Astrocyte of the spinal cord (primary cell): ENCODE data around the gene LRCH2.

Source experiments
- DNase-seq: peaks from one replicate; pipeline ENCODE4 v3.0.0; 2011; ENCODE audit warnings: low read depth, low spot score
- H3K4me3 ChIP-seq: 2 replicates; pipeline ENCODE4 v1.5.1; 2011; ENCODE audit warnings: low read depth, mild to moderate bottlenecking, low read length, moderate library complexity
- in situ Hi-C: cut with HindIII; loops from 2 replicates; pipeline ENCODE4 v1.10.0; 2017; ENCODE audit warnings: low sequenced_read_pairs
- TF ChIP-seq, protein P1 (sequence below): IDR thresholded peaks from 2 replicates; pipeline ENCODE4 v1.5.1; 2012; ENCODE audit warnings: low read depth, mild to moderate bottlenecking, low read length, inconsistent platforms

Gene LRCH2, protein sequence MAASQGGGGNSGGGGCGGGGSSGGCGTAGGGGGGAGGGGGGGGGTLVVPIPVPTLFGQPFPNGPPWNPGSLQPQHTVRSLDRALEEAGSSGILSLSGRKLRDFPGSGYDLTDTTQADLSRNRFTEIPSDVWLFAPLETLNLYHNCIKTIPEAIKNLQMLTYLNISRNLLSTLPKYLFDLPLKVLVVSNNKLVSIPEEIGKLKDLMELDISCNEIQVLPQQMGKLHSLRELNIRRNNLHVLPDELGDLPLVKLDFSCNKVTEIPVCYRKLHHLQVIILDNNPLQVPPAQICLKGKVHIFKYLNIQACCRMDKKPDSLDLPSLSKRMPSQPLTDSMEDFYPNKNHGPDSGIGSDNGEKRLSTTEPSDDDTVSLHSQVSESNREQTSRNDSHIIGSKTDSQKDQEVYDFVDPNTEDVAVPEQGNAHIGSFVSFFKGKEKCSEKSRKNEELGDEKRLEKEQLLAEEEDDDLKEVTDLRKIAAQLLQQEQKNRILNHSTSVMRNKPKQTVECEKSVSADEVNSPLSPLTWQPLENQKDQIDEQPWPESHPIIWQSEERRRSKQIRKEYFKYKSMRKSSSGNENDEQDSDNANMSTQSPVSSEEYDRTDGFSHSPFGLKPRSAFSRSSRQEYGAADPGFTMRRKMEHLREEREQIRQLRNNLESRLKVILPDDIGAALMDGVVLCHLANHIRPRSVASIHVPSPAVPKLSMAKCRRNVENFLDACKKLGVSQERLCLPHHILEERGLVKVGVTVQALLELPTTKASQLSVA

DNA sequence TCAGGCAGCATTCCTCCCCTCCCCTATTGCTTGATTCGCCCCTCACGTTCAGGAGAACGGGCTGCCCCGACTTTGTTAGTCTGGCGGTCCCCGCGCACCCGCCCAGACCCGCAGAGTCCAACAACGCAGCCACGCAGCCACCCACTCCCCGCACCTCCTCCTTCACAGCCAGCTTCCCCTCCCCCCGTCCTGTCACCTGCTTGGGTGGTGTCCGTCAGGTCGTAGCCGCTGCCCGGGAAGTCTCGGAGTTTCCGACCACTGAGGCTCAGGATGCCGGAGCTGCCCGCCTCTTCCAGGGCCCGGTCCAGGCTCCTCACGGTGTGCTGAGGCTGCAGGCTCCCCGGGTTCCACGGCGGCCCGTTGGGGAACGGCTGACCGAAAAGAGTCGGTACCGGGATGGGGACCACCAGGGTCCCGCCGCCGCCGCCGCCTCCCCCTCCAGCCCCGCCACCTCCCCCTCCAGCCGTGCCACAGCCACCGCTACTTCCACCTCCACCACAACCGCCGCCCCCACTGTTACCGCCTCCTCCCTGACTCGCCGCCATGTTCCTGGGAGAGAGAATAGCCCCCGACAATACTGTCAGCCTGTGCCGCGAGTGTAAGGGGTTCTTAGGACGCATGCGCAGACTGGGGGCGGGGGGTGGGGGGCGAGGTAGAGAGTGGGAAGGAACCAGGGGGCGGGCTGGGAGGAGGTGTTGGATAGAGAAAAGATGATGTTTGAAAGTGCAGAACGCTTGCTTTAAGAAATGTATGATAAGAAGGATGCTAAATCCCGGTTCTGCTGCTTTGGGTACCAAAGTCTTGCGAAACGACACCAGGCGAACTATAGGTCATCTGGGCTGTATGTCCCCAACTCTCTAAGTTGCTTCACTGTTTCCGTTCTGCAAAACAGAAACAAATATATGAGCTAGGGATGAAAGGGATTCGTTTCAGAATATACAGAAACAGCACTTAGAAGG, at the start of gene LRCH2:
Gene LRCH2, minus strand, starts transcription at position 600 of the 959 bp plus-strand sequence. Its CDS starts 55 bp downstream, at position 545.
- in situ Hi-C loops: no loop called here
- TF ChIP-seq, protein P1, sequence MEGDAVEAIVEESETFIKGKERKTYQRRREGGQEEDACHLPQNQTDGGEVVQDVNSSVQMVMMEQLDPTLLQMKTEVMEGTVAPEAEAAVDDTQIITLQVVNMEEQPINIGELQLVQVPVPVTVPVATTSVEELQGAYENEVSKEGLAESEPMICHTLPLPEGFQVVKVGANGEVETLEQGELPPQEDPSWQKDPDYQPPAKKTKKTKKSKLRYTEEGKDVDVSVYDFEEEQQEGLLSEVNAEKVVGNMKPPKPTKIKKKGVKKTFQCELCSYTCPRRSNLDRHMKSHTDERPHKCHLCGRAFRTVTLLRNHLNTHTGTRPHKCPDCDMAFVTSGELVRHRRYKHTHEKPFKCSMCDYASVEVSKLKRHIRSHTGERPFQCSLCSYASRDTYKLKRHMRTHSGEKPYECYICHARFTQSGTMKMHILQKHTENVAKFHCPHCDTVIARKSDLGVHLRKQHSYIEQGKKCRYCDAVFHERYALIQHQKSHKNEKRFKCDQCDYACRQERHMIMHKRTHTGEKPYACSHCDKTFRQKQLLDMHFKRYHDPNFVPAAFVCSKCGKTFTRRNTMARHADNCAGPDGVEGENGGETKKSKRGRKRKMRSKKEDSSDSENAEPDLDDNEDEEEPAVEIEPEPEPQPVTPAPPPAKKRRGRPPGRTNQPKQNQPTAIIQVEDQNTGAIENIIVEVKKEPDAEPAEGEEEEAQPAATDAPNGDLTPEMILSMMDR: no peak
- peak; percentile 46 for DNase-seq
- peak within 1 kb of the TSS; percentile 69 for H3K4me3 ChIP-seq

DNA sequence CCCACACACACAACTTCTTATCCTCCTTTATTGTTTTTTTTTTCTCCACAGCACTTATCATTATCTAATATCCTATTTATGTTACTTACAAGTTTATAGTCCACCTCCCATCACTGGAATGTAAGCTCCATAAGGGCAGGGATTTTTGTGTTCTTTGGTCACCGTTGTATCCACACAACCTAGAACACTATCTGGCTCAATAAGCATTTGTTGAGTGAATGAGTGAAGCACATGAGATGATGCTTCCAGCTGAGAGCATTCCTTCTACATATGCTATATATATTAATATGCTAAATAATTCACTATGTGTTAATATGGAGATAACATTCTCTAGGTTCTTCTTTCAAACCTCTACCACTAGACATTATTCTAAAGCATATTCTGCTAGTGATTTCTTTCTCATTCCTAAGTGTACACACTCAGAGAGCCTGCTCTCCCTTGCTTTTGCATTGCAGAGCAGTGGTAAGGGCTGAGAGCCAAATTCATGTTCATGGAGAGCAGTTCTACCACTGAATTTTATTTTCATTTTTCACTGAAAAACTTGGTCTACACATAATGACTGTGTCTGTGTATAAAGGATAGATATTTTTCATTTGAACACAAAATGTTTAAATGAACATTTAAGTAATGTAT, 35.3 kb upstream of the LRCH2 start:
- no peak overlapping the region for H3K4me3 ChIP-seq
- in situ Hi-C loops: no loop called here
- TF ChIP-seq, protein P1: no peak
- DNase-seq: no peak

DNA sequence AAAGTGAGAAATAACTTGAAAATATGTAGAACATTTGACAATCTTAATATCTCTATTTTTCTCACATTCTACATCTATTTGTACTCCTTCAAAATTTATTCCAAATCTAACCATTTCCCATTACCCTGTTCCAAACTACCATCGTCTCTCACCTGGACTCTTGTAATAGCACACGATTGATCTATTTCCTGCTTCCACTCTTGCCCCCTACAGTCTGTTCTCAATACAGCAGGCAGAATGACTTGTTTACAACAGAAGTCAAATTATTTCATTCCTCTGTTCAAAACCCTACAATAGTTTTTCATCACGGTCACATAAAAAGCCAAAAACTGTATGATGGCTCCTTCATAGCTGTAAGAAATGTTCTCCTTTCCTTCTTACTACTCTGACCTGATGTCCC, 34.5 kb upstream of the LRCH2 start:
- TF ChIP-seq, protein P1: peak; percentile 38
- H3K4me3 ChIP-seq: no peak overlapping the region
- no peak for DNase-seq
- in situ Hi-C loops: no loop called here

DNA sequence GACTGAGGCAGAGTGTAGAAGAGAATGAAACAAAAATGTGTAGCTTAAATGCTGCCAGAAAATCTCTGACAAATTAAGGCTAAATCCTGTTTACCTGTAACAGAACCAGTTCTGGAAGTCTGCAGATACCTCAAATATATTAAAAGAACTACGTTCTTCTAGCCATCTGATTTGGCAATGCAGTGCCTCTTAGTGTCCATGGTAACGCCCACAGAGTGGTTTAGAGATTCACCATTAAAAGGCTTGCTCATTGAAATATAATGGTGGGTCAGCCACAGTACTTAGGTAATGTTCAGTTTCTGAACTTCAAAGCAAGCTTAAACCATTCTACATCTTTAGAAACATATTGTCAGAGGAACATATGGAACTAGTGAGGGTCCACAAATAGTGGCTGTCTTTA, 32.4 kb upstream of the LRCH2 start:
- in situ Hi-C loops: no loop called here
- TF ChIP-seq, protein P1: no peak
- DNase-seq: peak; percentile 12
- no peak overlapping the region for H3K4me3 ChIP-seq

DNA sequence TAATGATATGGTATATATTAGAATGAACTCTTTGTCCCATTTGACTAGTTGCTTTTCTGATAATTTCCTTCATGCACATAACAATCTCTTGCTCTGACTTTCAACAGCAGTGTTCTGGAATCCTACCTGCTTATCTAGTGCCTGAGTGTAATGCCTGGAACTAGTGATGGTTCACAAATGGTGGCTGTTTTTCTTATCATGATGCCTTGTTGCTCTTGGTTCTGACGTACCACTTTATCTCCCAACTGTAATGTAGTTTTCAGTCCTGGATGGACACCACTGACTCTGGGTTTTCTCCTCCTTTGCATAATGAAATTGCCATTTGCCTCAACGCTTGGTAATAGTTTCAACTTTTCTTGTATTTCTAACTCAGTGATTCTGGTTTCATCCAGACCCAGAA, 30.1 kb upstream of the LRCH2 start:
- TF ChIP-seq, protein P1: no peak
- no peak for DNase-seq
- H3K4me3 ChIP-seq: no peak overlapping the region
- in situ Hi-C loops: no loop called here
